Sciatic nerve (tissue), 2 donors: ENCODE results near the gene KLHL41. TPM values are rescaled to one million over a fixed set of nuclear protein-coding genes. Genes with fewer than 3 reads are reported as not detected.
"Not testable (repeated sequence)": the region's sequence is repeated elsewhere in the genome, so short reads cannot be mapped to it uniquely, and the experiment has no call there.

Source experiments
- ATAC-seq: fragments of 200-7000 bp; cut with Tn5 transposase; one replicate; pipeline ENCODE4 v1.9.1; 2020; ENCODE audit warnings: mild to moderate bottlenecking, moderate library complexity
- DNase-seq: peaks from one replicate; pipeline ENCODE4 v3.0.0-alpha.2; 2020; ENCODE audit warnings: low spot score
- intact Hi-C: fragments of 100-400 bp; cut with DNase I; formaldehyde crosslinking; loops from one replicate; pipeline ENCODE4 v1.14.2; 2022
- total RNA-seq: library from RNA; stranded (reverse); fragmentation: NEBNext Ultra II Directional; extraction: Animal tissue kit (Norgen Biotek cat#: 25700); gene quantifications from one replicate; pipeline ENCODE4 v1.2.1, GENCODE V29; 2021
- donor health status: DM: no; HTN: no; CAD: no.
- donor health status: DM: no; HTN: no; CAD: no.

The KLHL41 gene
- total RNA-seq, 1 donor from 2014 or later, result 1.8 TPM

- DNase-seq, result no peak
- no peak for ATAC-seq
- intact Hi-C loops, result no loop called here
These were observed 4.9 kb upstream of the KLHL41 start for GRCh38 chr2:169504651-169505050.

GRCh38 chr2:169507698-169508097, 1.8 kb upstream of the KLHL41 start:
- ATAC-seq (no peak), DNase-seq (no peak)
- intact Hi-C loops, result no loop called here

GRCh38 chr2:169509955-169510354, 453 bp downstream of the KLHL41 start:
- no peak for ATAC-seq
- intact Hi-C loops, result no loop called here
- no peak for DNase-seq

- ATAC-seq (no peak), DNase-seq (no peak)
- intact Hi-C loops, result no loop called here
These were observed 994 bp downstream of the KLHL41 start for GRCh38 chr2:169510496-169510895.

GRCh38 chr2:169511818-169512217, 2.3 kb downstream of the KLHL41 start:
- no peak for DNase-seq
- ATAC-seq, result no peak
- intact Hi-C loops, result no loop called here

- intact Hi-C loops, result no loop called here
- ATAC-seq (no peak), DNase-seq (no peak)
These were observed 3.0 kb downstream of the KLHL41 start for GRCh38 chr2:169512525-169512924.

GRCh38 chr2:169513094-169513493, 3.6 kb downstream of the KLHL41 start:
- ATAC-seq (no peak), DNase-seq (no peak)
- intact Hi-C loops, result no loop called here

- ATAC-seq (no peak), DNase-seq (no peak)
- intact Hi-C loops, result no loop called here
These were observed 4.4 kb downstream of the KLHL41 start for GRCh38 chr2:169513926-169514325.

- DNase-seq, ATAC-seq, intact Hi-C loops: not testable (repeated sequence)
These were observed 5.3 kb downstream of the KLHL41 start for GRCh38 chr2:169514758-169515157.

GRCh38 chr2:169516488-169516995, 7.0 kb downstream of the KLHL41 start:
- ATAC-seq, intact Hi-C loops: not testable (repeated sequence)

GRCh38 chr2:169520896-169521295, 11.4 kb downstream of the KLHL41 start:
- DNase-seq (no peak), ATAC-seq (no peak)
- intact Hi-C loops, result no loop called here

More at GRCh38 chr2:169516488-169516995, 7.0 kb downstream of the KLHL41 start:
- DNase-seq, result not testable (repeated sequence)

GRCh38 chr2:169523681-169524080, 14.2 kb downstream of the KLHL41 start:
- DNase-seq (no peak), ATAC-seq (no peak)
- intact Hi-C loops, result no loop called here

GRCh38 chr2:169525434-169525833, 15.9 kb downstream of the KLHL41 start:
- intact Hi-C loops, result no loop called here
- ATAC-seq (no peak), DNase-seq (no peak)

GRCh38 chr2:169526451-169526850, 16.9 kb downstream of the KLHL41 start:
- intact Hi-C loops, result no loop called here
- ATAC-seq (no peak), DNase-seq (no peak)

- peak; percentile 81 for DNase-seq
- peak; percentile 76 for ATAC-seq
- intact Hi-C loops, result no loop called here
These were observed 18.8 kb downstream of the KLHL41 start for GRCh38 chr2:169528271-169528701.

GRCh38 chr2:169539460-169539859, 30.0 kb downstream of the KLHL41 start:
- not testable (repeated sequence) for DNase-seq, ATAC-seq
- intact Hi-C loops, result loop anchor here (5.0 kb wide), 1 partner anchor 402 kb away; no protein-coding TSS in a partner anchor

- intact Hi-C loops, result no loop called here
- ATAC-seq, result no peak
- DNase-seq, result no peak
These were observed 30.6 kb downstream of the KLHL41 start for GRCh38 chr2:169540146-169540545.

- intact Hi-C loops, result no loop called here
- ATAC-seq, result no peak
- no peak for DNase-seq
These were observed 32.9 kb downstream of the KLHL41 start for GRCh38 chr2:169542433-169542832.

- no peak for DNase-seq
- intact Hi-C loops, result no loop called here
- ATAC-seq, result no peak
These were observed 37.3 kb downstream of the KLHL41 start for GRCh38 chr2:169546756-169547155.

- intact Hi-C loops, result no loop called here
- no peak for ATAC-seq
These were observed 51.9 kb downstream of the KLHL41 start for GRCh38 chr2:169561364-169561763.

GRCh38 chr2:169562084-169562483, 52.6 kb downstream of the KLHL41 start:
- DNase-seq, intact Hi-C loops, ATAC-seq: not testable (repeated sequence)

More at GRCh38 chr2:169561364-169561763, 51.9 kb downstream of the KLHL41 start:
- DNase-seq, result no peak
